Adrenal gland (tissue), 12 donors: ENCODE data around the gene ING5. TPM values are rescaled to one million over a fixed set of nuclear protein-coding genes. Genes with fewer than 3 reads are reported as not detected.
"Not testable (repeated sequence)": the region's sequence is repeated elsewhere in the genome, so short reads cannot be mapped to it uniquely, and the experiment has no call there.

Source experiments
- DNase-seq, 7 donors: peaks; one replicate each; pipeline ENCODE4 v3.0.0-alpha.2; 2019 to 2020
- H3K27ac ChIP-seq, 5 donors: fragments of 200-600 bp; sonication (generic) in 4 of 5; 1 replicate in 3 of 5; 2 replicates in 2 of 5; pipeline versions ENCODE4 v1.5.1 to v1.8.0; 2016 to 2020; ENCODE audit warnings: mild to moderate bottlenecking in 1 of 5
- H3K27me3 ChIP-seq: fragments of 200-600 bp; 2 replicates; pipeline ENCODE4 v1.8.0; 2021
- H3K36me3 ChIP-seq, 2 donors: fragments of 200-600 bp; replicated peaks in 1 of 2; 1 replicate in 1 of 2; 2 replicates in 1 of 2; pipeline versions ENCODE4 v1.5.1 to v1.8.0; 2018 to 2022
- H3K4me1 ChIP-seq, 2 donors: fragments of 200-600 bp; replicated peaks in 1 of 2; 1 replicate in 1 of 2; 2 replicates in 1 of 2; pipeline versions ENCODE4 v1.5.1 to v1.8.0; 2018 to 2021
- H3K4me3 ChIP-seq, 4 donors: fragments of 200-600 bp; sonication (generic) in 3 of 4; one replicate each; pipeline ENCODE4 v1.5.1; 2016 to 2018
- H3K9me3 ChIP-seq, 3 donors: fragments of 200-600 bp; sonication (generic) in 1 of 3; replicated peaks in 1 of 3; 1 replicate in 2 of 3; 2 replicates in 1 of 3; pipeline versions ENCODE4 v1.5.1 to v1.8.0; 2016 to 2021
- POLR2A ChIP-seq, 2 donors: fragments of 450-650 bp; IDR thresholded peaks; one replicate each; pipeline ENCODE4 v1.6.1; 2017; ENCODE audit warnings: antibody characterized with exemption in 2 of 2, mild to moderate bottlenecking in 2 of 2, moderate library complexity in 1 of 2
- WGBS, 4 donors: extraction: QIAGEN DNeasy Blood & Tissue Kit in 2 of 4; methylation state at CpG; one replicate each; pipeline versions ENCODE4 v1.1.5 to v1.1.7; 2013 to 2017; 5-methylcytosine and 5-hydroxymethylcytosine counted together
- intact Hi-C, 2 donors: fragments of 100-400 bp; cut with DNase I; formaldehyde crosslinking; loops; one replicate each; pipeline versions ENCODE4 v1.14.1 to v1.15.0; 2022 to 2023
- polyA plus RNA-seq, 3 donors: library from polyadenylated mRNA; stranded (reverse); fragments of 200-250 nt in 2 of 3; fragments of 350-450 nt in 1 of 3; fragmentation: Illumina TruSeq in 1 of 3; extraction: RNeasy Lipid Tissue Mini Kit (QIAGEN cat#74804) in 1 of 3; gene quantifications; one replicate each; pipeline ENCODE4 v1.2.3, GENCODE V29; 2013 to 2014
- total RNA-seq, 9 donors: library from RNA; depleted of rRNA in 4 of 9; stranded (reverse); fragments of >200 nt in 4 of 9; fragments of 120-200 nt in 1 of 9; fragmentation: NEBNext Ultra II Directional in 1 of 9; extraction: Animal tissue kit (Norgen Biotek cat#: 25700) in 1 of 9; gene quantifications; one replicate each; pipeline versions ENCODE4 v1.1.0 to v1.2.4, GENCODE V29; 2013 to 2023
- TF ChIP-seq, protein P1 (sequence below), 6 experiments: fragments of 450-650 bp in 4 of 6; fragments of 200-600 bp in 2 of 6; sonication (generic) in 1 of 6; IDR thresholded peaks; 1 replicate in 5 of 6; 2 replicates in 1 of 6; pipeline versions ENCODE4 v1.5.1 to v1.8.0; 2016 to 2021; ENCODE audit warnings: antibody characterized with exemption in 6 of 6, mild to moderate bottlenecking in 2 of 6, moderate library complexity in 1 of 6
- donor health status: healthy with polysubstance abuse.
- donor health status: Bipolar disorder and iron deficiency.
- donor health status: DM: yes; HTN: yes; CAD: no.
- donor health status: DM: no; HTN: no; CAD: no.
- donor health status: DM: no; HTN: no; CAD: no.
- donor health status: DM: yes; HTN: yes; CAD: no.

ING5 gene
- total and polyA plus RNA-seq, 12 donors, result 13.3 to 83.1 (median 31.7) TPM

DNA sequence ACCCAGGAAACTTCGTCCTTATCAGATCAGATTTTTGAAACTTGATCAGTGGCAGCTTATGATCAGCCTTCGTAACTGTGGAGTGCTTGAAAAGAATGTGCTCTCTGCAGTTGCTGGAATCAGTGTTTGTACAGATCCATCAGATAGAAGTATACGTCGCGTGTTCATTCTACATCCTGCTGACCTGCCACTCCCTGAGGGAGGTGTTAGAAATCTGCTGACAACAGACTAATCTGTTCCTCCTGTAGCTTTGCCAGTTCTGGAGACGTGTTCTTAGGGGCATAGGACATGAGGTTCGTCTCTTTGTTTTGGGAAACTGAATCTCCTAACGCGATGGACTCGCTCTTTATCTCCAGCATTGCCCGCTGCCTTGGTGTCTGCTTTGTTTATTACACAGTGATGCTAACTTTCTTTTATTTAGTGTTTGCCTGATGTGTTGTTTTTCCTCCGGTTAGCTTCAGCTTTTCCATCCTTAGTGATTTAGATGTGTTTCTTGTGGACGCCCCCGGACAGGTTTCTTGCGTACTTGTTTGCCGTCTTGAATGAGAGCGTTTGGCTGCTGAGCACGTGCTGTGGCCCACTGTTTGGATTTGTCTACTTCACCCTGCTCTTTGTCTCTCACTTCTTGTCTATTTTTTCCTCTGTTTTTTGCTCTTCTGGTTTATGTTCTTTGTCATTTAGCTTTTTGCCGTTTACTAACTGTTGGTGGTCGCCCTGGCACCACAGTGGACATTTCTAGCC, 57.4 kb downstream of the ING5 start:
- intact Hi-C loops, result no loop called here

DNA sequence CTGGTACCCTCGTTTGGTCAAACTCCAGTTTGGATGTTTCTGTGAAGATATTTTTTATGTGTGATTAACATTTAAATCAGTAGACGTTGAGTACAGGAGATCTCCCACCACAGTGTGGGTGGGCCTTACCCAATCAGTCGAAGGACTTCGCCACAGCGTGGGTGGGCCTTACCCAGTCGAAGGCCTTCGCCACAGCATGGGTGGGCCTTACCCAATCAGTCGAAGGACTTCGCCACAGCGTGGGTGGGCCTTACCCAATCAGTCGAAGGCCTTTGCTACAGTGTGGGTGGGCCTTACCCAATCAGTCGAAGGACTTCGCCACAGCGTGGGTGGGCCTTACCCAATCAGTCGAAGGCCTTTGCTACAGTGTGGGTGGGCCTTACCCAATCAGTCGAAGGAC, 58.1 kb downstream of the ING5 start:
- H3K27me3 ChIP-seq, intact Hi-C loops, H3K9me3 ChIP-seq, H3K4me3 ChIP-seq, H3K4me1 ChIP-seq: not testable (repeated sequence)
- WGBS, 4 donors, result 91 to 97% (median 93%) methylated on average over 2 to 10 of the region's 16 CpGs
- H3K36me3 ChIP-seq, result peaks cover 0 to 16% of the 10 kb centered on the region in 2 donors
- peak in 1 of 7 donors; percentile 6 for DNase-seq
- peak overlapping the region in 1 of 5 donors; percentile 49 for H3K27ac ChIP-seq

More for the DNA sequence above, 57.4 kb downstream of the ING5 start:
- no peaks in the 10 kb centered on the region for H3K4me1 ChIP-seq
- H3K27me3 ChIP-seq, result no peaks in the 10 kb centered on the region
- no peaks in the 10 kb centered on the region for H3K9me3 ChIP-seq
- peak overlapping the region in 1 of 5 donors; percentile 49 for H3K27ac ChIP-seq
- TF ChIP-seq, protein P1, sequence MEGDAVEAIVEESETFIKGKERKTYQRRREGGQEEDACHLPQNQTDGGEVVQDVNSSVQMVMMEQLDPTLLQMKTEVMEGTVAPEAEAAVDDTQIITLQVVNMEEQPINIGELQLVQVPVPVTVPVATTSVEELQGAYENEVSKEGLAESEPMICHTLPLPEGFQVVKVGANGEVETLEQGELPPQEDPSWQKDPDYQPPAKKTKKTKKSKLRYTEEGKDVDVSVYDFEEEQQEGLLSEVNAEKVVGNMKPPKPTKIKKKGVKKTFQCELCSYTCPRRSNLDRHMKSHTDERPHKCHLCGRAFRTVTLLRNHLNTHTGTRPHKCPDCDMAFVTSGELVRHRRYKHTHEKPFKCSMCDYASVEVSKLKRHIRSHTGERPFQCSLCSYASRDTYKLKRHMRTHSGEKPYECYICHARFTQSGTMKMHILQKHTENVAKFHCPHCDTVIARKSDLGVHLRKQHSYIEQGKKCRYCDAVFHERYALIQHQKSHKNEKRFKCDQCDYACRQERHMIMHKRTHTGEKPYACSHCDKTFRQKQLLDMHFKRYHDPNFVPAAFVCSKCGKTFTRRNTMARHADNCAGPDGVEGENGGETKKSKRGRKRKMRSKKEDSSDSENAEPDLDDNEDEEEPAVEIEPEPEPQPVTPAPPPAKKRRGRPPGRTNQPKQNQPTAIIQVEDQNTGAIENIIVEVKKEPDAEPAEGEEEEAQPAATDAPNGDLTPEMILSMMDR (IDR thresholded peaks at IDR 0.05), result no peak
- no peak for TF ChIP-seq POLR2A (IDR thresholded peaks at IDR 0.05)
- H3K36me3 ChIP-seq, result peaks cover 0 to 16% of the 10 kb centered on the region in 2 donors
- H3K4me3 ChIP-seq, result no peak overlapping the region
- 82 to 88% (median 84%) methylated on average over 20 of the region's 20 CpGs for WGBS, 4 donors
- no peak for DNase-seq

DNA sequence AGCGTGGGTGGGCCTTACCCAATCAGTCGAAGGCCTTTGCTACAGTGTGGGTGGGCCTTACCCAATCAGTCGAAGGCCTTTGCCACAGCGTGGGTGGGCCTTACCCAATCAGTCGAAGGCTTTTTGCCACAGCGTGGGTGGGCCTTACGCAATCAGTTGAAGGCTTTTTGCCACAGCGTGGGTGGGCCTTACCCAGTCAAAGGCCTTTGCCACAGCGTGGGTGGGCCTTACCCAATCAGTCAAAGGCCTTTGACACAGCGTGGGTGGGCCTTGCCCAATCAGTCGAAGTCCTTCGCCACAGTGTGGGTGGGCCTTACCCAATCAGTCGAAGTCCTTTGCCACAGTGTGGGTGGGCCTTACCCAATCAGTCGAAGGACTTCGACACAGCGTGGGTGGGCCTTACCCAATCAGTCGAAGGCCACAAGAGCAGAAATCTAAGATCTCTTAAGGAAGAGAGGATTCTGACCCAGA, 58.5 kb downstream of the ING5 start:
- intact Hi-C loops, result no loop called here
- WGBS, 4 donors, result 92 to 98% (median 94%) methylated on average over 7 to 17 of the region's 17 CpGs
- Histone ChIP-seq H3K27me3 (no peaks in the 10 kb centered on the region), H3K4me1 (no peaks in the 10 kb centered on the region), H3K36me3 (peaks cover 0 to 15% of the 10 kb centered on the region in 2 donors), H3K27ac (no peak overlapping the region), H3K9me3 (no peaks in the 10 kb centered on the region), H3K4me3 (no peak overlapping the region)
- peak in 1 of 7 donors; percentile 14 for DNase-seq
- TF ChIP-seq POLR2A (IDR thresholded peaks at IDR 0.05), result no peak
- TF ChIP-seq, protein P1 (IDR thresholded peaks at IDR 0.05), result no peak

DNA sequence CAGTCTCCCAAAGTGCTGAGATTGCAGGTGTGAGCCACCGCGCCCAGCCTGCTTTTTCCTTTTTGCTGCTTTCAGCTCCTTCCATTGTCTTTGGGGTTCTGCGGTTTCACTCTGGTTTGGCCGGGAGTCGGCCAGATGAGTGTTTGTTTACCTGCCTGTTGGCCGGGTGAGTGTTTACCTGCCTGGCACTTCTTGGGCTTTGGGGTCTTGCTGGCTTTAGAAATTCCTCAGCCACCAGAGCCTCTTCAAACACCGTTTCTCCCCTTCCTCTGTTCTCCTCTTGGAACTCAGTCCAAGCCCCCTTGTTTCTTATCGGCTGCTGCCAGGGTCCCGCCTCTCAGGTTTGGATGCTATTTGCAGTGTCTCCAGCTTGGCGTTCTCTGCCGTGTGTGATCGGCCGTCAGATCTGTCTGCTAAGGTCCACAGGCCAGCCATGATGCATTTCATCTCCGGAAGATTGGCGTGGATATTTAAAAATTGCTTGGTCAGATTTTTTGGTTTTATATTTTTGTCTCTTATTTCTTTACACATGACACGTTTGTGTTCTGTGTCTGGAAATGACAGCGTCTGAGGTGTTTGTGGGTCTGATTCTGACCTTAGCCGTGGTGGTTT, 60.6 kb downstream of the ING5 start:
- Histone ChIP-seq H3K9me3 (no peaks in the 10 kb centered on the region), H3K36me3 (no peaks in the 10 kb centered on the region), H3K4me1 (no peaks in the 10 kb centered on the region), H3K27ac (no peak overlapping the region), H3K27me3 (no peaks in the 10 kb centered on the region), H3K4me3 (no peak overlapping the region)
- intact Hi-C loops, result no loop called here
- peak in 2 of 7 donors; percentile 3 to 6 for DNase-seq
- WGBS, 4 donors, result 85 to 90% (median 88%) methylated on average over 18 of the region's 18 CpGs
- TF ChIP-seq, protein P1 (IDR thresholded peaks at IDR 0.05), result no peak
- no peak for TF ChIP-seq POLR2A (IDR thresholded peaks at IDR 0.05)
